GM19455 (cell line): ENCODE data around the gene DEFB113.
"Not testable (repeated sequence)": the region's sequence is repeated elsewhere in the genome, so short reads cannot be mapped to it uniquely, and the experiment has no call there.

ENCODE experiments used
- ATAC-seq: cut with Tn5 transposase; IDR thresholded peaks from one replicate; pipeline ENCODE4 v1.9.1; 2021; ENCODE audit not compliant: unreplicated experiment

DEFB113 gene

GRCh38 chr6:49969605-49970004, at the start of gene DEFB113:
Gene DEFB113, minus strand, starts transcription at chr6:49969625. Its CDS starts 0 bp downstream, at chr6:49969625.
- ATAC-seq: no peak

- ATAC-seq: no peak
Observed at GRCh38 chr6:50007819-50008218, 38.4 kb upstream of the DEFB113 start.

- ATAC-seq: no peak
Observed at GRCh38 chr6:50003139-50003538, 33.7 kb upstream of the DEFB113 start.

GRCh38 chr6:49995278-49995677, 25.9 kb upstream of the DEFB113 start:
- ATAC-seq: no peak

GRCh38 chr6:49988900-49989299, 19.5 kb upstream of the DEFB113 start:
- ATAC-seq: no peak

- no peak for ATAC-seq
Observed at GRCh38 chr6:49987749-49988148, 18.3 kb upstream of the DEFB113 start.

- ATAC-seq: no peak
Observed at GRCh38 chr6:49986551-49986950, 17.1 kb upstream of the DEFB113 start.

GRCh38 chr6:49982046-49982445, 12.6 kb upstream of the DEFB113 start:
- no peak for ATAC-seq

GRCh38 chr6:49980898-49981297, 11.5 kb upstream of the DEFB113 start:
- ATAC-seq: no peak

- no peak for ATAC-seq
Observed at GRCh38 chr6:49979584-49979983, 10.2 kb upstream of the DEFB113 start.

- peak; percentile 60 for ATAC-seq
Observed at GRCh38 chr6:49978332-49979226, 9.2 kb upstream of the DEFB113 start.

- ATAC-seq: no peak
Observed at GRCh38 chr6:49966823-49967222, 2.6 kb downstream of the DEFB113 start.

- ATAC-seq: no peak
Observed at GRCh38 chr6:49966334-49966733, 3.1 kb downstream of the DEFB113 start.

- ATAC-seq: no peak
Observed at GRCh38 chr6:49964064-49964463, 5.4 kb downstream of the DEFB113 start, which contains the start of gene DEFB114. Gene DEFB114, minus strand, starts transcription at chr6:49964164. Its CDS starts 59 bp downstream, at chr6:49964105.

- ATAC-seq: no peak
Observed at GRCh38 chr6:49958180-49958579, 11.2 kb downstream of the DEFB113 start.

GRCh38 chr6:49955847-49956246, 13.6 kb downstream of the DEFB113 start:
- ATAC-seq: no peak

GRCh38 chr6:49951926-49952325, 17.5 kb downstream of the DEFB113 start:
- no peak for ATAC-seq

- ATAC-seq: no peak
Observed at GRCh38 chr6:49950415-49950751, 19.0 kb downstream of the DEFB113 start.

- ATAC-seq: no peak
Observed at GRCh38 chr6:49949062-49949461, 20.4 kb downstream of the DEFB113 start.

- ATAC-seq: no peak
Observed at GRCh38 chr6:49946835-49947234, 22.6 kb downstream of the DEFB113 start.

- not testable (repeated sequence) for ATAC-seq
Observed at GRCh38 chr6:49944068-49944467, 25.4 kb downstream of the DEFB113 start.

- no peak for ATAC-seq
Observed at GRCh38 chr6:49939993-49940498, 29.4 kb downstream of the DEFB113 start.

- no peak for ATAC-seq
Observed at GRCh38 chr6:49937811-49938210, 31.6 kb downstream of the DEFB113 start.
